Heart left ventricle (tissue), 13 donors: ENCODE data around the gene PTMS.

Source experiments
- CTCF ChIP-seq, 12 donors: fragments of 200-600 bp; sonication (generic) in 4 of 12; IDR thresholded peaks; one replicate each; pipeline versions ENCODE4 v1.5.0 to v1.8.0; 2018 to 2022; ENCODE audit warnings: antibody characterized with exemption in 12 of 12, mild to moderate bottlenecking in 5 of 12
- POLR2A ChIP-seq, 2 donors: fragments of 450-650 bp; IDR thresholded peaks; one replicate each; pipeline ENCODE4 v1.6.1; 2017; ENCODE audit warnings: antibody characterized with exemption in 2 of 2, mild to moderate bottlenecking in 2 of 2, moderate library complexity in 2 of 2
- donor health status: ischemic (EF 13 %, LVEDD 7.1; RV severe dilation, severe dysfunction).
- donor health status: DM: no; HTN: yes; CAD: no.
- donor health status: DM: no; HTN: no; CAD: no.
- donor health status: ischemic (EF 25% LVEDD 6.9; RV normal size, moderate dysfunction).
- donor health status: ischemic (EF 25% LVEDD 5.7; RV mildly dilated, moderate dysfunction).
- donor health status: ischemic (EF 35%, LVEDD 5.7; RV mildly dilated, moderate dysfunction).
- donor health status: nonischemic (EF 11% LVEDD 7.7; RV severe dilation, severe dysfunction).
- donor health status: DM: yes; HTN: yes; CAD: no.
- donor health status: PGD.
- donor health status: ischemic (EF 29% LVEDD 5.4; RV normal size, mild dysfunction).
- donor health status: nonischemic (EF 23%, LVEDD 6.1; RV moderate dilation, normal function).

GRCh38 chr12:6722863-6723262, 43.3 kb upstream of the PTMS start:
- no peak for TF ChIP-seq CTCF (IDR thresholded peaks at IDR 0.05)
- TF ChIP-seq POLR2A (IDR thresholded peaks at IDR 0.05) = no peak
